GM18861 (cell line): ENCODE data around the gene NUMBL.
"Not testable (repeated sequence)": the region's sequence is repeated elsewhere in the genome, so short reads cannot be mapped to it uniquely, and the experiment has no call there.

Experiments
- ATAC-seq: cut with Tn5 transposase; IDR thresholded peaks from one replicate; pipeline ENCODE4 v1.9.1; 2021; ENCODE audit not compliant: unreplicated experiment

The NUMBL gene

DNA sequence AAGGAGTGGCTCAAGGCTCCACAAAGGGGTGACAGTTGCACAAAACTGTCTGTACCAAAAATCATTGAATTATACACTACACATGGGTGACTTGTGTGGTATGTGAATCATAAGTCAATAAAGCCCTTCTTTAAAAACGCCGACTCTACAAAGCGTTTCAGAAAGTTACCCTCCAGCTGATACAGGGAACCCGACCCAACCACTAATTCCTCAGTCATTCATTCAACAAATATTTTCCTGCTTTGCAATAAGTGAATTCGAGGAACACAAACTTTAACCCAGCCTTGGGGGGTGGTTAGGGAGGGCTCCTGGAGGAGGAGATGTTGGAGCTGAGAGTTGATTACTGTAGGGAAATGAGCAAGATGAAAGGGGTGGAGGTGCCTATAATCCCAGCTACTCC is 57.2 kb downstream of the NUMBL start:
- ATAC-seq: no peak

DNA sequence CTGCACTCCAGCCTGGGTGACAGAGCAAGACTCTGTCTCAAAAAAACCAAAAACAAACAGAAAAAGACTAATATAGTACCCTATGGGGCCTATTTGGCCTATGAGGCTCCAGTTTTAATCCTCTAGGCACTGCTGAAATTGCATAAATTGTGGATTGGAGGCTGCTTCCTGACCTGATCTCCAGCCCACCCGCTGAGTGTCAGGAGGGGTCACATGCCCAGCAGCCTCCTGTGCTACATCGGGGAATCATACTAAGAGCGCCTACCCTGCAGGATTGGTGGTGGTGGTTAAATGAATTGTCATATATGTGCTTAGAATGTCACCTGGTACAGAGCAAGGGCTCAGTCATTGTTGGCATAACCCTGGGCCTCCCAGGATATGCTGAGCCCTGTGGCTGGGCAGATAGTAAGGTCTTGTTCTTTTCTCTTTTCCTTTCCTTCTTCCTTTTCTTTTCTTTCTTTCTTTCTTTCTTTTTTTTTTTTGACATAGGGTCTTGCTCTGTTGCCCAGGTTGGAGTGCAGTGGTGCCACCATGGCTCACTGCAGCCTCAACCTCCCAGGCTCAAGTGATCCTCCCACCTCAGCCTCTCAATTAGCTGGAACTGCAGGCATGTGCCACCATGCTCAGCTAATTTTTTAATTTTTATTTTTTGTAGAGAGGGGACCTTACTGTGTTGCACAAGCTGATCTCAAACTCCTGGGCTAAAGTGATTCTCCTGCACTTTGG is 58.0 kb downstream of the NUMBL start:
- ATAC-seq: no peak

DNA sequence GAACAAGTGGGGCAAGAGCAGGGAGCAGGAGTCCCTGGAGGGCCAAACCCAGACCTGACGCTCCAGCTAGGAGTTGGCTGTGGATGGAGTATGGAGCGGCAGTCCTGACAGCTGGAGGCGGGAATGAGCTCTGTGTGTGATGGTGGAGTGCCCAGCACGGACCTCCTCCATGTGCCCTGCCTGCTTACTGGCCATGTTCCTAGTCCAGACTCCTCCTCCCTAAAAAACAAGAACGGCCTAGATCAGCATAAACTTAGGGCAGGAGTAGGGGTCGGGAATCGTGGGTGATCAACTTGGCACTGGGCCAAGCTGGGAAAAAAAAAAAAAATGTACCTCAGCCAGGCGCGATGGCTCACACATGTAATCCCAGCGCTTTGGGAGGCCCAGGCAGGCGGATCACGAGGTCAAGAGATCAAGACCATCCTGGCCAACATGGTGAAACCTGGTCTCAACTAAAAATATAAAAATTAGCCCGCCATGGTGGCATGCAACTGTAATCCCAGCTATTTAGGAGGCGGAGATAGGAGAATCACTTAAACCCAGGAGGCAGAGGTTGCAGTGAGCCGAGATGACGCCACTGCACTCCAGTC is 59.8 kb downstream of the NUMBL start:
- ATAC-seq: no peak

DNA sequence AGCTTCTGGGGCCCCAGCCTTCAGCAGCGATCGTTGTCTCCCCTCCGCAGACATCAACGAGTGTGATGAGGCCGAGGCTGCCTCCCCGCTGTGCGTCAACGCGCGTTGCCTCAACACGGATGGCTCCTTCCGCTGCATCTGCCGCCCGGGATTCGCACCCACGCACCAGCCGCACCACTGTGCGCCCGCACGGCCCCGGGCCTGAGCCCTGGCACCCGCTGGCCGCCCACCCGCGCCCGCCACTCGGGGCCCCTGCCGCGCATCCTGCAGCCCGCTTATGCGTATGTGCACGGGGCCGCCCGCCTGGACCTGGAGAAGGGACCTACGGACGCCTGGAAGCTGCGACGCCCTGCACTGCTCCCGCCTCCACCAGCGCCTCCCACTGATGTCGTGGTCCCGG is 61.1 kb downstream of the NUMBL start:
- no peak for ATAC-seq

DNA sequence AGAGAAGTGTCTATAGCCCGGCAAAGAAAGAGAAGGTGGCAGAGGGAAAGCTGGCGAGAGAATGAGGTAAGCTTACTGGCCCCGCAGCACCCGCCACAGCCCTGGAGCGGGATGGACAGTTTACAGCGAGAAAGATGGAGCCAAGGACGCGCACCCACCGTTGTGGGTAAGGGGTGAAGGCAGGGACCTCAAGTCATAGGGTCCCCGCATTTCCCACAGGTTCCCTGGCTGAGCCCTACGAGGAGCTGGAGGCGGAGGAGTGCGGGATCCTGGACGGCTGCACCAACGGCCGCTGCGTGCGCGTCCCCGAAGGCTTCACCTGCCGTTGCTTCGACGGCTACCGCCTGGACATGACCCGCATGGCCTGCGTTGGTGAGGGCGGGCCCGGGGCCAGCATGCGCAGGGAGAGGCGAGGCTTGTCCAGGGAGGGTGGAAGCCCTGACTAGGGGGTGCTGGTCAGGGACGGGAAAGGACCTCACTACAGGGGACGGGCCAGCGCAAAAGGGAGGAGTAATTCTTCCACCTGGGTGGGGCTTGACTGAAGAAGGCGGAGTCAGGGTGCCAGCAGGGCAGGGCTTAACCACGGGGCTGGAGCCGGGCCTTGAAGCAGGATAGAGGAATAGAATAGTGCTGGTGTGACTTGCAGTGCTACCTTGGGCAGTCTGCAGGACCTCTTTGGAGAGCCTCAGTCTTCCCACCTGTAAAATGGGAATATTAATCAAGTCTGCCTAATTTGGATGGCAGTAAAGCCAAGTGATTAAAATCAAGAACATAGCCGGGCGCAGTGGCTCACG is 62.8 kb downstream of the NUMBL start:
- no peak for ATAC-seq

DNA sequence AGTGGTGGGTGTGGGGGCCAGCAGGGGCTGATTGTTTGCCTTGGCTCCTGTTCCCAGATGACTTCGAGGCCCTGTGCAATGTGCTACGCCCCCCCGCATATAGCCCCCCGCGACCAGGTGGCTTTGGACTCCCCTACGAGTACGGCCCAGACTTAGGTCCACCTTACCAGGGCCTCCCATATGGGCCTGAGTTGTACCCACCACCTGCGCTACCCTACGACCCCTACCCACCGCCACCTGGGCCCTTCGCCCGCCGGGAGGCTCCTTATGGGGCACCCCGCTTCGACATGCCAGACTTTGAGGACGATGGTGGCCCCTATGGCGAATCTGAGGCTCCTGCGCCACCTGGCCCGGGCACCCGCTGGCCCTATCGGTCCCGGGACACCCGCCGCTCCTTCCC is 63.5 kb downstream of the NUMBL start:
- no peak for ATAC-seq

DNA sequence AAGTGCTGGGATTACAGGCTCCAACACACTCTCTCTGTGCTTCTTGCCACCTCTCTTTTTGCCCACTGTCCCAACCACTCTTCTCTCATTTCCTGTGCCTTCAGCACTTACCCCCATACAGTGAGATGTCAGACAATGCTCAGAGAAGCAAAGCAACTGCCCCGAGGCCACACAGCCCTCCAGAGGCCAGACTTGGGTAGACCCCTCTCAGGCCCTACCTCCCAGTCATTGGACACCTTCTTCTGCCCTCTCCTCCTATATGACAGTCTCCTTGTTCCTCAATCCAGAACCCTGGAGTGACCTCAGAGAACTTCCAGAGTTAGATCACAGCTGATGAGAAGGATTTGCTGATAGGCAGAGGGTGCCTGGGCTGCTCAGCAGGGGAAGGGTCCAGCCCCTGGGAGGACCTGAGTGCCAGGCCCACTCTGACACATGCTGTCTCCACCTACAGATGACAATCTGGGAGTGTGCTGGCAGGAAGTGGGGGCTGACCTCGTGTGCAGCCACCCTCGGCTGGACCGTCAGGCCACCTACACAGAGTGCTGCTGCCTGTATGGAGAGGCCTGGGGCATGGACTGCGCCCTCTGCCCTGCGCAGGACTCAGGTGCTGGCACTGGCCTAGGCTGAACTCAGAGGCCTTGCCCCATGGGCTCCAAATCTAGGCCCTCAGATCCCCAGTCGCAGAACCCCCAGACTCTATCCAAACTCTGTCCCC is 64.9 kb downstream of the NUMBL start:
- no peak for ATAC-seq

DNA sequence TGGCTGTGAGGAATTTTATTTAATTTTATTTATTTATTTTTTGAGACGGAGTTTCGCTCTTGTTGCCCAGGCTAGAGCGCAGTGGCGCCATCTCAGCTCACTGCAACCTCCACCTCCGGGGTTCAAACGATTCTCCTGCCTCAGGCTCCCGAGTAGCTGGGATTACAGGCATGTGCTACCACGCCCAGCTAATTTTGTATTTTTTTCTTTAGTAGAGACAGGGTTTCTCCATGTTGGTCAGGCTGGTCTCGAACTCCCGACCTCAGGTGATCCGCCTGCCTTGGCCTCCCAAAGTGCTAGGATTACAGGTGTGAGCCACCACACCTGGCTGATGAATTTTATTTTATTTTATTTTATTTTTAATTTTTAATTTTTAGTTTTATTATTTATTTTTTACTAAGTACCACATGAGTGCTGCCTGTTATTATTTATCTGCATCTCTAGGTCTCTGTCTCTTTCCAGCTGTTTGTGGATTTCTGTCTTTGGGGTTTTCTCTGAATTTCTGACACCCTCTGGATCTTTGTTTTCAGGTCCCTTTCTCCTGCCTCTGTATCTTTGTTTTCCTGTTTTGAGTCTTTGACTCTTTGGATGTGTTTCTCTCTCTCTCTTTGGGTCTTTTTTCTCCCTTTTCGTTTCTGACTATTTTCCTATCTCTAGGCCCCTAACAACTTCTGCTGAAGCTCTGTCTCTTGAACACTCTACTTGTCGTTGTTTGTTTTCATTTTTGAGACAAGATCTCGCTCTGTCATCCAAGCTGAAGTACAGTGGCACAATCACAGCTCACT is 65.9 kb downstream of the NUMBL start:
- ATAC-seq: not testable (repeated sequence)

DNA sequence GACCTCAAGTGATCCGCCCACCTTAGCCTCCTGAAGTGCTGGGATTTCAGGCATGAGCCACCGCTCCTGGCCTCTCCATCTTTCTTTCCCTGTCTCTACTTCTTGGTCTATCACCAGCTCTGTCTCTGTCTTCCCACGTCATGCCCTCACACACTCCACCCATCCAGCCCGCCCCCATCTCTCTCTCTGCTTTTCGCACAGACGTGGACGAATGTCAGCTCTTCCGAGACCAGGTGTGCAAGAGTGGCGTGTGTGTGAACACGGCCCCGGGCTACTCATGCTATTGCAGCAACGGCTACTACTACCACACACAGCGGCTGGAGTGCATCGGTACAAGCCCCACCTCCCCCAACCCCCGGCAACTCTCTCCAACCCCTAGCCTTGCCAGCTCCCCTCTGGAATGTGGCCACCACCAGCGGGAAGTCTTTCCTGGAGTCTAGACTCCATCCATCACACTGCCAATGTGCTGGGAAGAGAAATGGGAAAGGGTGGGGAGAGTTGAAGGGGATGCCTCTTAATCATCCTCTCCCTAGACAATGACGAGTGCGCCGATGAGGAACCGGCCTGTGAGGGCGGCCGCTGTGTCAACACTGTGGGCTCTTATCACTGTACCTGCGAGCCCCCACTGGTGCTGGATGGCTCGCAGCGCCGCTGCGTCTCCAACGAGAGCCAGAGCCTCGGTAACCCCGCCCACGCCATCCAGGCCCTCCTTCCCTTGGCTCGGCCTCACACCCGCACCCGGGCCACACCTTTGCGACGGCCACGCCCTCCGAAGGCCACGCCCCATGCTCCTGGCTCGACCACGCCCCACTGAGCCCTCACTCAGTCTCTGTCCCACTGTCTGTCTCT is 66.8 kb downstream of the NUMBL start:
- ATAC-seq: no peak

DNA sequence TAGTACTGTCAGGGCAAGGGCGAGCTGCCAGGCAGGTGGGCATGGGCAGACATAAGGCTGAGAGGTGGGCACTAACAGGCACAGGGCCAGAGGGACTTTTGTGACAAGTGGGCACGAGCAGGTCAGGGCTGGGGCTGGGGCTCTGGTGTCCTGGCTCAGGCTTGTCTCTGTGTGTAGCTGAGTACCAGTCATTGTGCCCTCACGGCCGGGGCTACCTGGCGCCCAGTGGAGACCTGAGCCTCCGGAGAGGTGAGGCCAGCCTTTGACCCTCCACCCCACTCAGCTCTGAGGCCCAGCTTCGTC is 67.7 kb downstream of the NUMBL start:
- no peak for ATAC-seq

DNA sequence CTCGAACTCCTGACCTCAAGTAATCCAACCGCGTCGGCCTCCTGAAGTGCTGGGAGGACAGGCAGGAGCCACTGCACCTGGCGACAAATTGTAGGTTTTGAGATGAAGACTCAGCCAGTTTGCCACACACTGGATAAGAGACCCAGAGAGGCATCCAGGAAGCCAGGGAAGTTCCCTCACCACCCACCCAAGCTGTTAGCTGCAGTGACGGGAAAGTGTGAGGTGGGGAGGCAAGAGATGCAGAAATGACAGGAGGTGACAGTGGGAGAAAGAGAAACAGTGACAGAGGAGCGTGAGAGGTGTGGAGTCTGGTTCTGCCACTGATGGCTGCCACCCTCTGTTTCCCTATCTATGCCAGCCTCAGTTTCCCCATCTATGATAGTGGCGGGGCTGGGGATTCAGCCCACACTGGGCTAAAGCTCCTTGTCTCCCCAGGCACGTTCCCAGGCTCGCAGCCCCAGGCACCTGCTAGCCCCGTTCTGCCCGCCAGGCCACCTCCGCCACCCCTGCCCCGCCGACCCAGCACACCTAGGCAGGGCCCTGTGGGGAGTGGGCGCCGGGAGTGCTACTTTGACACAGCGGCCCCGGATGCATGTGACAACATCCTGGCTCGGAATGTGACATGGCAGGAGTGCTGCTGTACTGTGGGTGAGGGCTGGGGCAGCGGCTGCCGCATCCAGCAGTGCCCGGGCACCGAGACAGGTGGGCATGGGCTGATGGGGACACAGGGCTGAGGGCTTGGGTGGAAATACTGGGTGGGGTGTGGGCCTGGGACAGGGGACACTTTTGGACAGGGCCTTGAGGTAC is 68.3 kb downstream of the NUMBL start:
- no peak for ATAC-seq

DNA sequence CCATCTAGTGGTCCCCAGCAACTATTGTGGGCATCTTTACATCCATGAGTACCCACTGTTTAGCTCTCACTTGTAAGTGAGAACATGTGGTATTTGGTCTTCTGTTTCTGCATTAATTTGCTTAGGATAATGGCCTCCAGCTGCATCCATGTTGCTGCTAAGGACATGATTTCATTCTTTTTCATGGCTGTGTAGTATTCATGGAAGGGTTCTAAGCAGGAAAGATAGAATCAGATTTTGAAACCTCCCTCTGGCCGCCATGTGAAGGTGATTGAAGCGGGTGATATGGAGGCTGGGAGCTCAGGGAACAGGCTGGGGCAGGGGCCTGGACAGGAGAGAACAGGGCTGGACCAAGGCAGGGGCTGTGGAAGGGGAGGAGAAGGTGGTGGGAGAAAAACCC is 69.2 kb downstream of the NUMBL start:
- ATAC-seq: no peak

DNA sequence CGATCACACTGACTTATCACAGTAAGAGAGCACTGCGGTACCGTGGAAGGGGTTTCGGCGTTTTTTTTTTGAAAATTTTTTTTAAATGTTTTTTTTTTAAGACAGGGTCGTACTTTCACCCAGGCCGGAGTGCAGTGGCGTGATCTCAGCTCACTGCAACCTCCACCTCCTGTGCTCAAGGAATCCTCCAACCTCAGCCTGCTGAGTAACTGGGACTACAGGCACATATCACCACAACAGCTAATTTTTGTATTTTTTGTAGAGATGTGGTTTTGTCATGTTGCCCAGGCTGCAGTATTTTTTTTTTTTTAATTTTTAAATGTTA is 70.3 kb downstream of the NUMBL start:
- no peak for ATAC-seq

DNA sequence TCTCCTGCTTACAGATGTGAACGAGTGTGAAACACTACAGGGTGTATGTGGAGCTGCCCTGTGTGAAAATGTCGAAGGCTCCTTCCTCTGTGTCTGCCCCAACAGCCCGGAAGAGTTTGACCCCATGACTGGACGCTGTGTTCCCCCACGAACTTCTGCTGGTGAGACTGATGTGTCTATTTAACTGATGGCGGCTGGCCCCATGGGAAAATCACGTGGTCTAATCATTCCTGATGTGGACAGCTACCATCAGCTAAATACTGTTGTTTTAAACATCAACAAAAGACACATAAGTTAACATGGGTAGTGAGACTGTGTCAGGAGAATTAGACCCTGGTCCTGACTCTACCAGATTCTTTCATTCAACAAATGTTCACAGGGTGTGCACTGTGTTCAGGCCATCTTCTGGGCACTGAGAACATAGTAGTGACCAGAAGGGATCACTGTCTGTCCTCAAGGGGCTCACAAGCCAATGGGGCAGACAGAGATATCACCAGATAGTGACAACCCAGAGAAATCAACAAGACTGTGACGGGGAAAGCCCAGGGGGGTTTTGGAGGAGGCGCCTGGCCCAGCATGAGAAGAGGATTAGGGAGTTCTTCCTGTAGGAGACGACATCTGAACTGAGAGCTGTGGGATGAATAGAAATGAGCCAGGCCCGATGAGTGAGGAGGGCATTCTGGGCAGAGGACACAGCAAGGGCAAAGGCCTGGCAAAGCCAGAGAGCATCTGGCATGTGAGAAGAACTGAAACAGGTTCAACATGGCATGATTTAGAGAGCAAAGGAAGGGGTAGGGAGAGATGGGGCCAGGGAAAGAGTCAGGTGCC is 70.9 kb downstream of the NUMBL start:
- ATAC-seq: no peak

DNA sequence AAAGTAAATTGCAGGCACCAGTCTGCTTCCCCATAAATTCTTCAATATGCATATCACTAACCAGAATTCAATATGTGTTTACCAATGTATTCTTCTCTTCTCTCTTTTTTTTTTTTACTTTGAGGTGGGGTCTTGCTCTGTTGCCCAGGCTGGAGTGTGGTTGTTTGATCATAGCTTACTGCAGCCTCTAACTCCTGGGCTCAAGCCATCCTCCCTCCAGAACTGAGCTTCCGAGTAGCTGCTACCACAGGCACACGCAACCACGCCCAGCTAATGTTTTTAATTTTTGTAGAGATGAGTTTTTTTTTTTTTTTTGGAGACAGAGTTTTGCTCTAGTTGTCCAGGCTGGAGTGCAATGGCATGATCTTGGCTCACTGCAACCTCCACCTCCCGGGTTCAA is 72.5 kb downstream of the NUMBL start:
- no peak for ATAC-seq

DNA sequence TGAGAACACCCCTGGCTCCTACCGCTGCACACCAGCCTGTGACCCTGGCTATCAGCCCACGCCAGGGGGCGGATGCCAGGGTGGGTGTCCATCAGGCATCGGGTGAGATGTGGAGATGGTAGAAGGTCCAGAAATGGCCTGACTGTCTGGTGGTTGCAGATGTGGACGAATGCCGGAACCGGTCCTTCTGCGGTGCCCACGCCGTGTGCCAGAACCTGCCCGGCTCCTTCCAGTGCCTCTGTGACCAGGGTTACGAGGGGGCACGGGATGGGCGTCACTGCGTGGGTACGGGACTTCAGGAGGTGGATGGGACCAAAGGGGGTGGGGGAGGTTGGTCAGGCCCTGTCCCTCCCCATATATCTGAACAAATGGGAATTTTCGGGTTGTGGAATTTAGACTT is 73.5 kb downstream of the NUMBL start:
- ATAC-seq: no peak

DNA sequence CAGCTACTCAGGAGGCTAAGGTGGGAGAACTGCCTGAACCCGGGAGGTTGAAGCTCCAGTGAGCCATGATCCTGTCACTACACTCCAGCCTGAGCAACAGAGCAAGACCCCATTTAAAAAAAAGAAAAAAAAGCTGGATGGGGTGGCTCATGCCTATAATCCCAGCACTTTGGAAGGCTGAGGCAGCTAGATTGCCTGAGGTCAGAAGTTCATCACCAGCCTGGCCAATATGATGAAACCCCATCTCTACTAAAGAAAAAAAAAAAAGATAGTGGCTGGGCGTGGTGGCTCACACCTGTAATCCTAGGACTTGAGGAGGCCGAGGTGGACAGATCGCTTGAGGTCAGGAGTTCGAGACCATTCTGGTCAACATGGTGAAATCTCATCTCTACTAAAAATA is 74.3 kb downstream of the NUMBL start:
- no peak for ATAC-seq
